Stimulated activated naive CD8-positive, alpha-beta T cell treated with anti-CD3 and anti-CD28 coated beads, Interleukin-15, Interleukin-2, amounts not matched to agents 100 U/mL and 50 U/mL, for 24 hours (primary cell): ENCODE data around the gene FBLIM1.

Source experiments
- ATAC-seq: fragments of 150-1000 bp; cut with Tn5 transposase; one replicate; pipeline ENCODE4 v1.10.0; 2021
- DNase-seq: peaks from one replicate; pipeline ENCODE4 v3.0.0; 2021

FBLIM1 gene

GRCh38 chr1:15748690-15749398 is 9.8 kb upstream of the FBLIM1 start:
- no peak for ATAC-seq
- DNase-seq, result no peak

GRCh38 chr1:15749399-15750291 is 8.9 kb upstream of the FBLIM1 start:
- ATAC-seq (no peak), DNase-seq (no peak)

GRCh38 chr1:15750924-15751323 is 7.7 kb upstream of the FBLIM1 start:
- no peak for DNase-seq
- ATAC-seq, result no peak

- ATAC-seq (no peak), DNase-seq (no peak)
Measured at GRCh38 chr1:15751717-15752116, 6.9 kb upstream of the FBLIM1 start.

GRCh38 chr1:15753776-15754175 is 4.8 kb upstream of the FBLIM1 start:
- ATAC-seq (no peak), DNase-seq (no peak)

GRCh38 chr1:15755021-15755645 is 3.5 kb upstream of the FBLIM1 start:
- ATAC-seq (no peak), DNase-seq (no peak)

- ATAC-seq, result no peak
- DNase-seq, result no peak
Measured at GRCh38 chr1:15755646-15756040, 3.0 kb upstream of the FBLIM1 start.

- ATAC-seq (no peak), DNase-seq (no peak)
Measured at GRCh38 chr1:15756143-15757015, 2.2 kb upstream of the FBLIM1 start.

- DNase-seq (no peak), ATAC-seq (no peak)
Measured at GRCh38 chr1:15757016-15757543, 1.5 kb upstream of the FBLIM1 start.

GRCh38 chr1:15757575-15758342 is 836 bp upstream of the FBLIM1 start:
- no peak for DNase-seq

GRCh38 chr1:15758953-15759661 is 512 bp downstream of the FBLIM1 start:
- ATAC-seq (no peak), DNase-seq (no peak)

More at GRCh38 chr1:15757575-15758342, 836 bp upstream of the FBLIM1 start:
- no peak for ATAC-seq

- no peak for ATAC-seq
- no peak for DNase-seq
Measured at GRCh38 chr1:15760520-15761211, 2.1 kb downstream of the FBLIM1 start.

- ATAC-seq (no peak), DNase-seq (no peak)
Measured at GRCh38 chr1:15761366-15762128, 3.0 kb downstream of the FBLIM1 start.

- ATAC-seq (no peak), DNase-seq (no peak)
Measured at GRCh38 chr1:15762546-15762945, 4.0 kb downstream of the FBLIM1 start.

- peak; percentile 20 for ATAC-seq
Measured at GRCh38 chr1:15764269-15764764, 5.7 kb downstream of the FBLIM1 start.

GRCh38 chr1:15764890-15765289 is 6.3 kb downstream of the FBLIM1 start:
- ATAC-seq (no peak), DNase-seq (no peak)

More at GRCh38 chr1:15764269-15764764, 5.7 kb downstream of the FBLIM1 start:
- DNase-seq, result no peak

- DNase-seq, result no peak
- ATAC-seq, result no peak
Measured at GRCh38 chr1:15765495-15766194, 7.0 kb downstream of the FBLIM1 start.

- DNase-seq (no peak), ATAC-seq (no peak)
Measured at GRCh38 chr1:15767941-15768340, 9.3 kb downstream of the FBLIM1 start.
